Breast epithelium (tissue), 3 donors: Measurements from ENCODE around the gene P2RX1.

Experiments used
- POLR2AphosphoS5 ChIP-seq, 3 donors: sonication (generic); formaldehyde crosslinking; IDR thresholded peaks; one replicate each; pipeline ENCODE4 v1.6.1; 2017; ENCODE audit warnings: antibody characterized with exemption in 3 of 3
- TF ChIP-seq, protein P1 (sequence below), 3 donors: fragments of 450-650 bp; IDR thresholded peaks; one replicate each; pipeline ENCODE4 v1.5.1; 2016 to 2017; ENCODE audit warnings: antibody characterized with exemption in 3 of 3, mild to moderate bottlenecking in 3 of 3, moderate library complexity in 3 of 3

- TF ChIP-seq, protein P1, sequence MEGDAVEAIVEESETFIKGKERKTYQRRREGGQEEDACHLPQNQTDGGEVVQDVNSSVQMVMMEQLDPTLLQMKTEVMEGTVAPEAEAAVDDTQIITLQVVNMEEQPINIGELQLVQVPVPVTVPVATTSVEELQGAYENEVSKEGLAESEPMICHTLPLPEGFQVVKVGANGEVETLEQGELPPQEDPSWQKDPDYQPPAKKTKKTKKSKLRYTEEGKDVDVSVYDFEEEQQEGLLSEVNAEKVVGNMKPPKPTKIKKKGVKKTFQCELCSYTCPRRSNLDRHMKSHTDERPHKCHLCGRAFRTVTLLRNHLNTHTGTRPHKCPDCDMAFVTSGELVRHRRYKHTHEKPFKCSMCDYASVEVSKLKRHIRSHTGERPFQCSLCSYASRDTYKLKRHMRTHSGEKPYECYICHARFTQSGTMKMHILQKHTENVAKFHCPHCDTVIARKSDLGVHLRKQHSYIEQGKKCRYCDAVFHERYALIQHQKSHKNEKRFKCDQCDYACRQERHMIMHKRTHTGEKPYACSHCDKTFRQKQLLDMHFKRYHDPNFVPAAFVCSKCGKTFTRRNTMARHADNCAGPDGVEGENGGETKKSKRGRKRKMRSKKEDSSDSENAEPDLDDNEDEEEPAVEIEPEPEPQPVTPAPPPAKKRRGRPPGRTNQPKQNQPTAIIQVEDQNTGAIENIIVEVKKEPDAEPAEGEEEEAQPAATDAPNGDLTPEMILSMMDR (IDR thresholded peaks at IDR 0.05): no peak
- no peak for TF ChIP-seq POLR2AphosphoS5 (IDR thresholded peaks at IDR 0.05)
Measured at GRCh38 chr17:3903881-3904290, 12.4 kb downstream of the P2RX1 start.
